Loucy (cell line): ENCODE results near the gene RFX3.

Source experiments
- EZH2phosphoT487 ChIP-seq: fragments of 200-600 bp; IDR thresholded peaks from 2 replicates; pipeline ENCODE4 v1.6.1; 2018; ENCODE audit warnings: antibody characterized with exemption, mild to moderate bottlenecking, moderate library complexity, borderline replicate concordance
- TF ChIP-seq, protein P1 (sequence below): fragments of 200-600 bp; sonication (generic); conservative IDR thresholded peaks from 2 replicates; pipeline ENCODE4 v1.5.1; 2014; ENCODE audit warnings: mild to moderate bottlenecking, antibody characterized with exemption, low read length

GRCh38 chr9:3509926-3510325, 15.9 kb downstream of the RFX3 start:
- TF ChIP-seq, protein P1, sequence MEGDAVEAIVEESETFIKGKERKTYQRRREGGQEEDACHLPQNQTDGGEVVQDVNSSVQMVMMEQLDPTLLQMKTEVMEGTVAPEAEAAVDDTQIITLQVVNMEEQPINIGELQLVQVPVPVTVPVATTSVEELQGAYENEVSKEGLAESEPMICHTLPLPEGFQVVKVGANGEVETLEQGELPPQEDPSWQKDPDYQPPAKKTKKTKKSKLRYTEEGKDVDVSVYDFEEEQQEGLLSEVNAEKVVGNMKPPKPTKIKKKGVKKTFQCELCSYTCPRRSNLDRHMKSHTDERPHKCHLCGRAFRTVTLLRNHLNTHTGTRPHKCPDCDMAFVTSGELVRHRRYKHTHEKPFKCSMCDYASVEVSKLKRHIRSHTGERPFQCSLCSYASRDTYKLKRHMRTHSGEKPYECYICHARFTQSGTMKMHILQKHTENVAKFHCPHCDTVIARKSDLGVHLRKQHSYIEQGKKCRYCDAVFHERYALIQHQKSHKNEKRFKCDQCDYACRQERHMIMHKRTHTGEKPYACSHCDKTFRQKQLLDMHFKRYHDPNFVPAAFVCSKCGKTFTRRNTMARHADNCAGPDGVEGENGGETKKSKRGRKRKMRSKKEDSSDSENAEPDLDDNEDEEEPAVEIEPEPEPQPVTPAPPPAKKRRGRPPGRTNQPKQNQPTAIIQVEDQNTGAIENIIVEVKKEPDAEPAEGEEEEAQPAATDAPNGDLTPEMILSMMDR: no peak
- TF ChIP-seq EZH2phosphoT487: no peak
